Urinary bladder (tissue), 4 donors: ENCODE measurements around the gene CHRNB1. TPM values are rescaled to one million over a fixed set of nuclear protein-coding genes. Genes with fewer than 3 reads are reported as not detected.

Source experiments
- DNase-seq: peaks from one replicate; pipeline ENCODE4 v3.0.0-alpha.2; 2015; ENCODE audit errors: extremely low spot score
- H3K27ac ChIP-seq: one replicate; pipeline ENCODE4 v1.5.1; 2013; ENCODE audit warnings: low read depth, mild to moderate bottlenecking, moderate library complexity
- H3K36me3 ChIP-seq: one replicate; pipeline ENCODE4 v1.6.1; 2013; ENCODE audit warnings: mild to moderate bottlenecking, moderate library complexity; ENCODE audit not compliant: insufficient read depth
- H3K4me1 ChIP-seq: one replicate; pipeline ENCODE4 v1.6.1; 2013; ENCODE audit warnings: mild to moderate bottlenecking, moderate library complexity; ENCODE audit not compliant: insufficient read depth
- H3K4me3 ChIP-seq: one replicate; pipeline ENCODE4 v1.5.1; 2013; ENCODE audit warnings: low read depth, low read length
- WGBS: extraction: QIAGEN DNeasy Blood & Tissue Kit; methylation state at CpG from one replicate; pipeline ENCODE4 v1.1.7; 2013; 5-methylcytosine and 5-hydroxymethylcytosine counted together
- polyA plus RNA-seq: library from polyadenylated mRNA; stranded (reverse); fragments of 200-250 nt; gene quantifications from one replicate; pipeline ENCODE4 v1.2.3, GENCODE V29; 2013
- total RNA-seq: library from RNA; depleted of rRNA; stranded (reverse); fragments of >200 nt; gene quantifications from one replicate; pipeline ENCODE4 v1.2.3, GENCODE V29; 2014
- donor health status: healthy with polysubstance abuse.
- donor health status: healthy.

Gene CHRNB1
- total and polyA plus RNA-seq, 2 donors = 10.7 to 15.4 TPM

- Histone ChIP-seq H3K4me3 (no peak overlapping the region), H3K4me1 (peaks cover 2% of the 10 kb centered on the region), H3K36me3 (no peaks in the 10 kb centered on the region), H3K27ac (no peak overlapping the region)
- DNase-seq = no peak
- 13% methylated on average over 48 of the region's 48 CpGs for WGBS
Measured at GRCh38 chr17:7437950-7438614, 6.8 kb upstream of the CHRNB1 start.

GRCh38 chr17:7438656-7439460, 6.0 kb upstream of the CHRNB1 start:
- no peak overlapping the region for H3K4me3 ChIP-seq
- WGBS = 60% methylated on average over 11 of the region's 11 CpGs

GRCh38 chr17:7439462-7440112, 5.3 kb upstream of the CHRNB1 start, which contains the start of gene FGF11:
TSS of gene FGF11 (plus strand) at chr17:7439512. CDS start at chr17:7439621, 109 bp downstream.
- peaks cover 2% of the 10 kb centered on the region for H3K4me1 ChIP-seq
- 3% methylated on average over 50 of the region's 50 CpGs for WGBS
- no peak within 1 kb of the TSS for H3K27ac ChIP-seq
- H3K36me3 ChIP-seq = no peaks in the 10 kb centered on the region
- peak within 1 kb of the TSS; percentile 24 for H3K4me3 ChIP-seq
- DNase-seq = no peak

More at GRCh38 chr17:7438656-7439460, 6.0 kb upstream of the CHRNB1 start:
- DNase-seq = no peak
- Histone ChIP-seq H3K36me3 (no peaks in the 10 kb centered on the region), H3K4me1 (peaks cover 2% of the 10 kb centered on the region), H3K27ac (no peak overlapping the region)

- Histone ChIP-seq H3K4me3 (peak overlapping the region; percentile 24), H3K27ac (no peak overlapping the region), H3K4me1 (peaks cover 2% of the 10 kb centered on the region), H3K36me3 (no peaks in the 10 kb centered on the region)
- no peak for DNase-seq
- 4% methylated on average over 46 of the region's 46 CpGs for WGBS
Measured at GRCh38 chr17:7440113-7440833, 4.6 kb upstream of the CHRNB1 start.

DNA sequence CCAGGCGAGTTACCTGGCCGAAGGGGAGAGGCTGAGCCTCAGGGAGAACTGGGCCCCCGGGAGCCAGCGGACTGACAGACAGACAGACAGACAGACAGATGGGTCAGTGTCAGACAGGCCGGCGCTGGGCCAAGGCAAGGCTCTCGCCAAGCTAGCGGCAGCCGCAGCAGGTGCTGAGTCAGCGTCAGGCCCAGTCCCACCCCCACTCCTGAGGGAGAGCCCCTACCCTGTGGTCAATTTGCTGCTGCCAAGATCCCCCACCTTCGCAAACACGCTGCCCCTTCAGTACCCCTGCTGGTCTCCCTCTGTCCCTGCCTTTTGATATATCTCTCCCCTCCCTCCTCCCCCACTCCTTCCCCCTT, 4.0 kb upstream of the CHRNB1 start:
- 15% methylated on average over 12 of the region's 12 CpGs for WGBS
- Histone ChIP-seq H3K4me3 (no peak overlapping the region), H3K27ac (no peak overlapping the region), H3K36me3 (no peaks in the 10 kb centered on the region), H3K4me1 (peaks cover 2% of the 10 kb centered on the region)
- DNase-seq = no peak

GRCh38 chr17:7441266-7441665, 3.6 kb upstream of the CHRNB1 start:
- Histone ChIP-seq H3K36me3 (no peaks in the 10 kb centered on the region), H3K4me3 (no peak overlapping the region), H3K27ac (no peak overlapping the region), H3K4me1 (peaks cover 2% of the 10 kb centered on the region)
- 67% methylated on average over 7 of the region's 7 CpGs for WGBS
- DNase-seq = no peak

DNA sequence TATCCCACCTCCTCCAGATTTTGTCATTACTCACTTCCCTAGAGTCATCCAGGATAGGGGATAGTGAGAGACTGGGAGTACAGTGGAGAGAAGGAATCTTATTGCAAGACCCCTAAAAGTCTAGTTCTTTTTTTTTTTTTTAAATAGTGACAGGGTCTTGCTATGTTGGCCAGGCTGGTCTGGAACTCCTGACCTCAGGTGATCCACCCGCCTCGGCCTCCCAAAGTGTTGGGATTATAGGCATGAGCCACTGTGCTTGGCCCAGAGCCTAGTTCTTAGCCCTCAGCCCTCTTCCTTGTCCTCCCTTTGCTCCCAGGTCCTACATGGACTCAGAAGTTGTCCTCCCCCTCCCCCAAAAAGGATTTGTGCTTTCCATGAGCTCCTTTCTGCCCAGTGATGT, 2.7 kb upstream of the CHRNB1 start:
- DNase-seq = no peak
- H3K4me1 ChIP-seq = peaks cover 2% of the 10 kb centered on the region

DNA sequence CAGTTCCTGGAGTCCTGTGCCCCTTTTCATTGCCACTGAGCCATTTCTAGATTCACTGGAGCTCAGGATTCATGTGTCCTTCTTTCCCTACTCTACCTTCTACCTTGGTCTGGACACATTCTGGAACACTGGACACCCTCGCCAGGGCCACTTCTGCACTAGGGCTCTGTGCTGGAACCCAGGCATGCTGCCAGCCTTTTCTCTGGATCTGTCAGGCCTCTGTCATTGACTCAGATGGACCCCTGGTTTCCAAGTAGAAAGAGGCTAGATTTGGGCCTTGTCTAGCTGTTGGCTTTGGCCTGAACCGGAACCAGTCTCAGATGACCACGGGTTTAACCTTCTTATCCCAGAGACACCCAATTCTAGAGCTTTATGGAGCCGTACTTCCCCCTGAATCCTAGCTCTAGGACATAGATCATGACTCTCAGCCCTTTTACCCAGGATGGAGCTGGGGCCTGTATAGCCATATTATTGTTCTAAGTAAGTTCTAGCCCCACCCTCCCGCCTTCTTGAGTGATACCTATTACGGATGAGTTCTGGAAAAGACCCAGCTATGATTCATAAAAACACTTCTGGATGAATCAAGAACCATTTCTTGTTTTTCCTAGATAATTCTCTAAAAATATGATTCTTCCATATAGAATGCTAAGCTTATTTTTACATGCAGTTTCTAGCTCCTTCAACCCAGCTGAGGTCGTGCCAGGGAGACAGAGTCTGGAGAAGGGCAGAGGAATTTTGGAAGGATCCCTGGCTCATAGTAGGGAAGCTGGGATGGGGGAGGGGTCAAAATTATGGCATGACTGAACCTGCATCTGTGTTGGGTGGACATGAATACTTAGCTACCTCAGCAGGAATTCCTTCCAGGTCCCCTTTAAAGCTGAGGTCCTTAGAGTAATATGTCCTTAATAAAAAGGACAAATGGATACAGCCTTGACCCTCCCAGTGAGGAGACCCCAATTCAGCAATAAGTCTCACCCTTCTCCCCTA, 1.1 kb upstream of the CHRNB1 start:
- 78% methylated on average over 7 of the region's 7 CpGs for WGBS
- no peak for DNase-seq
- no peaks in the 10 kb centered on the region for H3K36me3 ChIP-seq
- H3K4me3 ChIP-seq = no peak overlapping the region
- H3K27ac ChIP-seq = no peak overlapping the region
- H3K4me1 ChIP-seq = peaks cover 2% of the 10 kb centered on the region

More for the DNA sequence above, 2.7 kb upstream of the CHRNB1 start:
- WGBS = 95% methylated on average over 2 of the region's 2 CpGs
- H3K27ac ChIP-seq = no peak overlapping the region
- H3K36me3 ChIP-seq = no peaks in the 10 kb centered on the region
- H3K4me3 ChIP-seq = no peak overlapping the region

DNA sequence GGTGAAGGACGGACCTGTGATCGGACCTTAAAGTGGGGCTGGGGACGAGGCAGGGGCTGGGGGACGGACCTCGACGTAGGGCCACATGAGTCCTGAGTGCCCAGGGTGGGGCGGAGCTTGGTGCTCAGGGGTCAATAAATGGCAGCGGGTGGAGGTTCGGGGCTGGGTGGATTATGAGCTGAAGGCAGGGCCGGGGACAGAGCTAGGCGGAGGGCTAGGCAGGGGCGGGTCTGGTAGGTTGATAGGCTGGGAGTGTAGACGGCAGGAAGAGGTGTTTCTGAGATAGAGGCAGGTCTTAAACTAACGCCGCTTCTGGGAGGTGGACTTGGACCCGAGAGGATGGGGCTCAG, 733 bp downstream of the CHRNB1 start:
- DNase-seq = no peak
- no peaks in the 10 kb centered on the region for H3K4me1 ChIP-seq
- no peak overlapping the region for H3K4me3 ChIP-seq
- no peaks in the 10 kb centered on the region for H3K36me3 ChIP-seq
- H3K27ac ChIP-seq = no peak overlapping the region
- 10% methylated on average over 16 of the region's 16 CpGs for WGBS

- Histone ChIP-seq H3K4me1 (no peaks in the 10 kb centered on the region), H3K4me3 (no peak overlapping the region), H3K27ac (no peak overlapping the region), H3K36me3 (no peaks in the 10 kb centered on the region)
- no peak for DNase-seq
- 89% methylated on average over 7 of the region's 7 CpGs for WGBS
Measured at GRCh38 chr17:7448461-7448860, 3.6 kb downstream of the CHRNB1 start.

- no peak overlapping the region for H3K27ac ChIP-seq
- WGBS = 71% methylated on average over 3 of the region's 3 CpGs
- DNase-seq = no peak
Measured at GRCh38 chr17:7459961-7460545, 15.2 kb downstream of the CHRNB1 start.

DNA sequence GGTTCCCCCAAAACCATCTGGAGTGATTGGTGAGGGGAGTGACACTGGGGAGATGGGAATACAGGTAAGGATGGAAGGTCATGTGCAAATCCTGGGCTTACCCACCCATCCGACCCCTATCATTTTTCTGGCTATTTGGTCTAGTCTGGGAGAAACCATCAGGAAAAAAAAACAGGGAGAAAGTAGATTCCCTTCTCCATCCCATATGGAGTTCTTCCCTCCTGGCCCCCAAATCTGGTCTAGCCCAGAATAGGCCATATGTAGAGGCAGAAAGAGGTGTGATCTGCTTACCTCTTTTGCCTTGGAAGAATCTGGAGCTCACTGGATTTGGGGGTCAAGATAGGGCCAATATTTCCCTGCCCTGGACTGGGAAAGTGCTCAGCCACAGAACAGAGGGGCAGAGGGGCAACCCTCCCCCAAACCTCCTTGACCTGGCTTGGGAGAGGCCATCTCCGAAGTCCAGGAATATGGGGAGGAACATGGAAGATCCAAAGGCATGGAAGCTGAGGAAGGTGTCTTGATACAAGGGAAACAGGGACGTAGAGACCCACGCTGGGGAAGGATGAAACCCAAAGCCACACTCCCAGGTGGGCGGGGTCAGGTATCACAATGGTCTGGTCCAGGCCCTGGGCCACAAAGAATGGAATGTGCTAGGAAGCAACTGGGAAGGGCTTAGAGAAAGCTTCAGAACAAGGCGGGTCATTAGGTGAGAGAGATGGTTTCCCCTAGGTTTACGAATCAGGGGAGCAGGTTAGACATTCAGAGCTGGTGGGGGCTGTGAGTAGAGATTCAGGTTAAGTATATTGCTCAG, 16.2 kb downstream of the CHRNB1 start:
- 92% methylated on average over 7 of the region's 7 CpGs for WGBS
- H3K36me3 ChIP-seq = peaks cover 5% of the 10 kb centered on the region
- H3K27ac ChIP-seq = no peak overlapping the region
- H3K4me3 ChIP-seq = no peak overlapping the region
- DNase-seq = no peak
- H3K4me1 ChIP-seq = no peaks in the 10 kb centered on the region

More at GRCh38 chr17:7459961-7460545, 15.2 kb downstream of the CHRNB1 start:
- Histone ChIP-seq H3K4me1 (no peaks in the 10 kb centered on the region), H3K36me3 (peaks cover 5% of the 10 kb centered on the region), H3K4me3 (no peak overlapping the region)
